Smooth muscle cell (in vitro differentiated cells): Measurements from ENCODE around the gene LHFPL4. TPM values are rescaled to one million over a fixed set of nuclear protein-coding genes. Genes with fewer than 3 reads are reported as not detected.

ENCODE experiments used
- DNase-seq: peaks from one replicate; lab custom pipeline; 2025; ENCODE audit not compliant: unreplicated experiment; lab: John Stamatoyannopoulos, UW
- H2AFZ ChIP-seq: fragments of 200-600 bp; sonication (generic); 2 replicates; pipeline ENCODE4 v1.6.0; 2016; ENCODE audit warnings: antibody characterized with exemption, low read depth, mild to moderate bottlenecking
- H3F3A ChIP-seq: fragments of 200-600 bp; sonication (generic); 2 replicates; pipeline ENCODE4 v1.6.0; 2017; ENCODE audit warnings: antibody characterized with exemption, low read depth
- H3K27ac ChIP-seq: fragments of 200-600 bp; sonication (generic); 2 replicates; pipeline ENCODE4 v1.5.1; 2016; ENCODE audit warnings: low read depth, mild to moderate bottlenecking
- H3K27me3 ChIP-seq: fragments of 200-600 bp; sonication (generic); 2 replicates; pipeline ENCODE4 v1.6.1; 2016; ENCODE audit warnings: low read depth, mild to moderate bottlenecking
- H3K36me3 ChIP-seq: fragments of 200-600 bp; sonication (generic); 2 replicates; pipeline ENCODE4 v1.5.1; 2016; ENCODE audit warnings: low read depth
- H3K4me1 ChIP-seq: fragments of 200-600 bp; sonication (generic); 2 replicates; pipeline ENCODE4 v1.5.1; 2016; ENCODE audit warnings: low read depth
- H3K4me2 ChIP-seq: fragments of 200-600 bp; sonication (generic); 2 replicates; pipeline ENCODE4 v1.6.0; 2016; ENCODE audit warnings: mild to moderate bottlenecking
- H3K4me3 ChIP-seq: fragments of 200-600 bp; sonication (generic); 2 replicates; pipeline ENCODE4 v1.5.1; 2016; ENCODE audit warnings: mild to moderate bottlenecking
- H3K79me2 ChIP-seq: fragments of 200-600 bp; sonication (generic); 2 replicates; pipeline ENCODE4 v1.6.0; 2016; ENCODE audit warnings: low read depth, mild to moderate bottlenecking
- H3K9ac ChIP-seq: fragments of 200-600 bp; sonication (generic); 2 replicates; pipeline ENCODE4 v1.6.0; 2016; ENCODE audit warnings: low read depth
- H3K9me3 ChIP-seq: fragments of 200-600 bp; sonication (generic); replicated peaks from 2 replicates; pipeline ENCODE4 v1.5.1; 2016; ENCODE audit warnings: low read depth
- H4K20me1 ChIP-seq: fragments of 200-600 bp; sonication (generic); 2 replicates; pipeline ENCODE4 v1.6.0; 2016; ENCODE audit warnings: low read depth
- WGBS: methylation state at CpG from one replicate; pipeline ENCODE4 v1.1.7; 2016; ENCODE audit warnings: low lambda C conversion rate; 5-methylcytosine and 5-hydroxymethylcytosine counted together
- polyA plus RNA-seq: library from polyadenylated mRNA; unstranded; fragments of >200 nt; fragmentation: Nextera tagmentation; extraction: Ambion mirVana; gene quantifications from 2 replicates; pipeline ENCODE4 v1.2.1, GENCODE V29; 2016
- total RNA-seq: library from RNA; depleted of rRNA; stranded (reverse); fragments of >200 nt; gene quantifications from 2 replicates; pipeline ENCODE4 v1.2.3, GENCODE V29; 2014
- TF ChIP-seq, protein P1 (sequence below): fragments of 200-600 bp; sonication (generic); IDR thresholded peaks from 2 replicates; pipeline ENCODE4 v1.5.1; 2017; ENCODE audit warnings: borderline replicate concordance, mild to moderate bottlenecking, antibody characterized with exemption; ENCODE audit not compliant: insufficient read depth, poor library complexity, severe bottlenecking

Gene LHFPL4
- total and polyA plus RNA-seq, 2 experiments from 2014 or later = 0.08 TPM; not detected in 1

- H3K4me1 ChIP-seq = no peaks in the 10 kb centered on the region
- DNase-seq = no peak
- H3K27ac ChIP-seq = no peak overlapping the region
- no peak overlapping the region for H3K4me2 ChIP-seq
- TF ChIP-seq, protein P1, sequence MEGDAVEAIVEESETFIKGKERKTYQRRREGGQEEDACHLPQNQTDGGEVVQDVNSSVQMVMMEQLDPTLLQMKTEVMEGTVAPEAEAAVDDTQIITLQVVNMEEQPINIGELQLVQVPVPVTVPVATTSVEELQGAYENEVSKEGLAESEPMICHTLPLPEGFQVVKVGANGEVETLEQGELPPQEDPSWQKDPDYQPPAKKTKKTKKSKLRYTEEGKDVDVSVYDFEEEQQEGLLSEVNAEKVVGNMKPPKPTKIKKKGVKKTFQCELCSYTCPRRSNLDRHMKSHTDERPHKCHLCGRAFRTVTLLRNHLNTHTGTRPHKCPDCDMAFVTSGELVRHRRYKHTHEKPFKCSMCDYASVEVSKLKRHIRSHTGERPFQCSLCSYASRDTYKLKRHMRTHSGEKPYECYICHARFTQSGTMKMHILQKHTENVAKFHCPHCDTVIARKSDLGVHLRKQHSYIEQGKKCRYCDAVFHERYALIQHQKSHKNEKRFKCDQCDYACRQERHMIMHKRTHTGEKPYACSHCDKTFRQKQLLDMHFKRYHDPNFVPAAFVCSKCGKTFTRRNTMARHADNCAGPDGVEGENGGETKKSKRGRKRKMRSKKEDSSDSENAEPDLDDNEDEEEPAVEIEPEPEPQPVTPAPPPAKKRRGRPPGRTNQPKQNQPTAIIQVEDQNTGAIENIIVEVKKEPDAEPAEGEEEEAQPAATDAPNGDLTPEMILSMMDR = no peak
- 90% methylated on average over 1 of the region's 1 CpG for WGBS
- H3K79me2 ChIP-seq = no peaks in the 10 kb centered on the region
- H3K4me3 ChIP-seq = no peak overlapping the region
- H2AFZ ChIP-seq = no peak overlapping the region
- no peaks in the 10 kb centered on the region for H3F3A ChIP-seq
- no peaks in the 10 kb centered on the region for H3K36me3 ChIP-seq
- H3K27me3 ChIP-seq = no peaks in the 10 kb centered on the region
- no peaks in the 10 kb centered on the region for H3K9me3 ChIP-seq
- H4K20me1 ChIP-seq = no peaks in the 10 kb centered on the region
- no peak overlapping the region for H3K9ac ChIP-seq
These were observed 30.2 kb upstream of the LHFPL4 start for GRCh38 chr3:9583792-9584191.

DNA sequence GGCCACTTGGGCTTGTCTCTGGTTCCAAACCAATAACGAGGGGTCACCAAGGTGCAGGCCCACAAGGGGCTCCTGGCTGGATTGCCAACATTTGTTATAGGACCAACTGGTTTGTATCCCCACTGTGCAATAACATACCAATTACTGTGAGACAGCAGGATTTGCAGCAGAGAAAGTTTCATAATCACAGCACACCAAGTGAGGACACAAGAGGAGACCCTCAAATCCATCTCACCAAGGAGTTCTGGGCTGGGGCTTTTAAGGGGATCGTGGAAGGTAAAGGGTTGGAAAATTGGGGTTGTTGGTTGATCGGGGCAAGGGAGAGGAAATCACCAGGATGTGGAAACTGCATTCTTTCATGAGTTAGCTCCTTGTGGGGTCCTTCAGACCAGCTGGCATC, 29.7 kb upstream of the LHFPL4 start:
- no peak overlapping the region for H3K4me3 ChIP-seq
- TF ChIP-seq, protein P1 = no peak
- H3F3A ChIP-seq = no peaks in the 10 kb centered on the region
- no peaks in the 10 kb centered on the region for H3K27me3 ChIP-seq
- H3K27ac ChIP-seq = no peak overlapping the region
- no peak for DNase-seq
- no peaks in the 10 kb centered on the region for H3K36me3 ChIP-seq
- no peak overlapping the region for H3K4me2 ChIP-seq
- 89% methylated on average over 3 of the region's 3 CpGs for WGBS
- H3K9me3 ChIP-seq = no peaks in the 10 kb centered on the region
- H3K79me2 ChIP-seq = no peaks in the 10 kb centered on the region
- H2AFZ ChIP-seq = no peak overlapping the region
- H3K9ac ChIP-seq = no peak overlapping the region
- H3K4me1 ChIP-seq = no peaks in the 10 kb centered on the region
- H4K20me1 ChIP-seq = no peaks in the 10 kb centered on the region

DNA sequence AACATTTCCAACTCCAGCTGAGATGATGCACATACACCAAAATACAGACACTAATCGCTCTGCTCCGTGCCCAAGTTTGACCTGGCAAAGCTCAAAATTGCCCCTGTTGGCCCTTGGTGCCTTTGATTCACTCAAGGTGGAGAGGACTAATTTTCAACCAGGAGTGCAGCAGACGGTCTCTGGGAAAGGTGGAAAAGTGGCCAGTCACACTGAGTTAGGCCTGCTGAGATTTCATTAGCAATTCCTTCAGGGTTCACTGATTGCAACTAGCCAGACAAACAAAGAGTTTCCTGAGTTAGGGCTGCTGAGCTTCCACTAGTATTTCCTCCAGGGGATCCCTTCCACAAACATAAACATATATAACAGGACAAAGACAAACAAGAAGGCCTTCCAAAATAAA, 28.7 kb upstream of the LHFPL4 start:
- Histone ChIP-seq H3K4me1 (no peaks in the 10 kb centered on the region), H3K36me3 (no peaks in the 10 kb centered on the region), H3K9me3 (no peaks in the 10 kb centered on the region), H3K27me3 (no peaks in the 10 kb centered on the region), H4K20me1 (no peaks in the 10 kb centered on the region), H3K4me2 (no peak overlapping the region), H3K4me3 (no peak overlapping the region), H3F3A (no peaks in the 10 kb centered on the region), H2AFZ (no peak overlapping the region), H3K9ac (no peak overlapping the region), H3K79me2 (no peaks in the 10 kb centered on the region), H3K27ac (no peak overlapping the region)
- no peak for DNase-seq
- TF ChIP-seq, protein P1 = no peak
- WGBS = 77% methylated on average over 3 of the region's 3 CpGs

GRCh38 chr3:9581742-9582141, 28.1 kb upstream of the LHFPL4 start:
- Histone ChIP-seq H3K4me2 (no peak overlapping the region), H3K27ac (no peak overlapping the region), H4K20me1 (no peaks in the 10 kb centered on the region), H2AFZ (no peak overlapping the region), H3K79me2 (no peaks in the 10 kb centered on the region), H3K4me3 (no peak overlapping the region), H3K9ac (no peak overlapping the region), H3F3A (no peaks in the 10 kb centered on the region), H3K36me3 (no peaks in the 10 kb centered on the region), H3K9me3 (no peaks in the 10 kb centered on the region), H3K27me3 (no peaks in the 10 kb centered on the region), H3K4me1 (no peaks in the 10 kb centered on the region)
- WGBS = 79% methylated on average over 2 of the region's 2 CpGs
- TF ChIP-seq, protein P1 = no peak
- DNase-seq = no peak
